ELR (cell line): ENCODE measurements around the gene GPSM1.

Experiments used
- DNase-seq: peaks from one replicate; pipeline ENCODE4 v3.0.0-alpha.2; 2015; ENCODE audit warnings: low read depth

The GPSM1 gene

GRCh38 chr9:136332482-136332983, 5.2 kb downstream of the GPSM1 start:
- DNase-seq: no peak

GRCh38 chr9:136333045-136333444, 5.7 kb downstream of the GPSM1 start:
- DNase-seq: no peak

- DNase-seq: no peak
Measured at GRCh38 chr9:136333486-136333885, 6.1 kb downstream of the GPSM1 start.

- DNase-seq: no peak
Measured at GRCh38 chr9:136334541-136334940, 7.2 kb downstream of the GPSM1 start.

- no peak for DNase-seq
Measured at GRCh38 chr9:136335296-136336155, 8.2 kb downstream of the GPSM1 start.

- DNase-seq: peak; percentile 71
Measured at GRCh38 chr9:136336156-136336870, 9.0 kb downstream of the GPSM1 start.

GRCh38 chr9:136336881-136337280, 9.5 kb downstream of the GPSM1 start:
- DNase-seq: no peak

- DNase-seq: no peak
Measured at GRCh38 chr9:136337416-136338395, 10.4 kb downstream of the GPSM1 start.

GRCh38 chr9:136338511-136338910, 11.2 kb downstream of the GPSM1 start:
- DNase-seq: no peak

- DNase-seq: peak; percentile 67
Measured at GRCh38 chr9:136339173-136339957, 12.0 kb downstream of the GPSM1 start.

- no peak for DNase-seq
Measured at GRCh38 chr9:136339958-136340310, 12.6 kb downstream of the GPSM1 start.

- no peak for DNase-seq
Measured at GRCh38 chr9:136340356-136341041, 13.2 kb downstream of the GPSM1 start.

- no peak for DNase-seq
Measured at GRCh38 chr9:136341042-136341655, 13.8 kb downstream of the GPSM1 start.

GRCh38 chr9:136341769-136342168, 14.4 kb downstream of the GPSM1 start:
- no peak for DNase-seq

GRCh38 chr9:136342181-136343120, 15.1 kb downstream of the GPSM1 start:
- DNase-seq: peak; percentile 58

- no peak for DNase-seq
Measured at GRCh38 chr9:136343121-136343883, 16.0 kb downstream of the GPSM1 start.

GRCh38 chr9:136343884-136344269, 16.5 kb downstream of the GPSM1 start:
- no peak for DNase-seq
